MCF 10A (cell line): Measurements from ENCODE around the gene OR52E2. TPM values are rescaled to one million over a fixed set of nuclear protein-coding genes. Genes with fewer than 3 reads are reported as not detected.

ENCODE experiments used
- Bru-seq: library from RNA; stranded (reverse); fragments of 400-500 nt; gene quantifications from one replicate; lab custom pipeline; 2021; lab: Mats Ljungman, UMichigan
- BruChase-seq, 2 experiments: library from RNA; stranded (reverse); fragments of 400-500 nt; gene quantifications; one replicate each; lab custom pipeline; 2021; lab: Mats Ljungman, UMichigan
- BruUV-seq: library from RNA; stranded (reverse); fragments of 400-500 nt; replicated peaks from 2 replicates; lab custom pipeline; 2021; lab: Mats Ljungman, UMichigan
- CTCF ChIA-PET: fragments of 300-600 bp; sonication (Branson Sonifier 250); formaldehyde crosslinking; extraction: SDS; loops from one replicate; lab custom pipeline; 2021; ENCODE audit warnings: antibody characterized with exemption, inconsistent platforms; lab: Yijun Ruan, JAX
- POLR2A ChIA-PET: fragments of 300-600, 350-650 bp; sonication (Branson Sonifier 250); formaldehyde crosslinking; extraction: SDS; loops from one replicate; lab custom pipeline; 2020; ENCODE audit warnings: antibody characterized with exemption, inconsistent platforms; lab: Yijun Ruan, JAX
- DNase-seq: peaks from one replicate; pipeline ENCODE4 v3.0.0-alpha.2; 2018; ENCODE audit not compliant: unreplicated experiment
- H3K27ac Mint-ChIP-seq: one replicate; pipeline ENCODE4 v1.8.0; 2022; ENCODE audit warnings: mild to moderate bottlenecking, low read depth, mixed read lengths; ENCODE audit not compliant: unreplicated experiment
- H3K27me3 Mint-ChIP-seq: one replicate; pipeline ENCODE4 v1.8.0; 2022; ENCODE audit warnings: mixed read lengths; ENCODE audit not compliant: insufficient read depth, unreplicated experiment
- H3K36me3 Mint-ChIP-seq: one replicate; pipeline ENCODE4 v1.8.0; 2022; ENCODE audit warnings: mild to moderate bottlenecking, moderate library complexity, mixed read lengths; ENCODE audit not compliant: insufficient read depth, unreplicated experiment
- H3K4me1 Mint-ChIP-seq: one replicate; pipeline ENCODE4 v1.8.0; 2022; ENCODE audit warnings: mixed read lengths; ENCODE audit not compliant: insufficient read depth, unreplicated experiment
- H3K4me3 Mint-ChIP-seq: one replicate; pipeline ENCODE4 v1.8.0; 2022; ENCODE audit warnings: mild to moderate bottlenecking, moderate library complexity, mixed read lengths; ENCODE audit not compliant: unreplicated experiment
- H3K9me3 Mint-ChIP-seq: one replicate; pipeline ENCODE4 v1.8.0; 2022; ENCODE audit warnings: mixed read lengths; ENCODE audit not compliant: unreplicated experiment
- intact Hi-C: fragments of 100-400 bp; cut with micrococcal nuclease; formaldehyde crosslinking; loops from 2 replicates; pipeline ENCODE4 v1.14.1; 2022
- long read RNA-seq: library from polyadenylated mRNA; stranded (forward); transcript quantifications from one replicate; pipeline ENCODE4 v2.0.0, GENCODE V29; 2022
- total RNA-seq: library from RNA; stranded (reverse); gene quantifications from 2 replicates; pipeline ENCODE4 v1.2.3, GENCODE V29; 2022
- TF ChIP-seq, protein P1 (sequence below): fragments of 200-600 bp; IDR thresholded peaks from one replicate; pipeline ENCODE4 v1.8.0; 2022; ENCODE audit warnings: antibody characterized with exemption, mild to moderate bottlenecking; ENCODE audit not compliant: unreplicated experiment

The OR52E2 gene
- total RNA-seq (not detected in 2 replicates), Bru-seq, nascent RNA (not detected), BruChase-seq, experiment 1, labeled RNA remaining after a 6-hour chase (not detected), BruChase-seq, experiment 2, labeled RNA remaining after a 2-hour chase (not detected)
- long read RNA-seq, result 0 reads

DNA sequence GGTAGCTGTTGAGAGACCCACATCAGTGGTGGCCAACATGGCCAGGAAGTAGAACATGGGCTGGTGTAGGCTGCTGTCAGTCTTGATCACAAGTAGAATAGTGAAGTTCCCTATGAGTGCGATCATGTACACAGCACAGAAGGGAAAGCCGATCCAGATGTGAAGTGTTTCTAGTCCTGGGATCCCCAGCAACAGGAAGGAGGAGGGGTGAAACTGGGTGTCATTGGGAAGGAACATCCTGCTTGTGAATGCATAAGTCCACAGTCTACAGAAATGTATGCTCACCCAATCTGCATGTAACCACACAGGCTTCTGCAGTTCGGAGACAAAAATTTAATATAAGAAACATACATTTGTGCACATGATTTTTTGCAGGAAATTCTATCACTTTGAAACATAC, at the start of gene OR52E2:
Gene OR52E2, minus strand, starts transcription at position 237 of the 400 bp plus-strand sequence. Its CDS starts 0 bp downstream, at position 237.
- BruUV-seq, result no TSS peak
- TF ChIP-seq, protein P1, sequence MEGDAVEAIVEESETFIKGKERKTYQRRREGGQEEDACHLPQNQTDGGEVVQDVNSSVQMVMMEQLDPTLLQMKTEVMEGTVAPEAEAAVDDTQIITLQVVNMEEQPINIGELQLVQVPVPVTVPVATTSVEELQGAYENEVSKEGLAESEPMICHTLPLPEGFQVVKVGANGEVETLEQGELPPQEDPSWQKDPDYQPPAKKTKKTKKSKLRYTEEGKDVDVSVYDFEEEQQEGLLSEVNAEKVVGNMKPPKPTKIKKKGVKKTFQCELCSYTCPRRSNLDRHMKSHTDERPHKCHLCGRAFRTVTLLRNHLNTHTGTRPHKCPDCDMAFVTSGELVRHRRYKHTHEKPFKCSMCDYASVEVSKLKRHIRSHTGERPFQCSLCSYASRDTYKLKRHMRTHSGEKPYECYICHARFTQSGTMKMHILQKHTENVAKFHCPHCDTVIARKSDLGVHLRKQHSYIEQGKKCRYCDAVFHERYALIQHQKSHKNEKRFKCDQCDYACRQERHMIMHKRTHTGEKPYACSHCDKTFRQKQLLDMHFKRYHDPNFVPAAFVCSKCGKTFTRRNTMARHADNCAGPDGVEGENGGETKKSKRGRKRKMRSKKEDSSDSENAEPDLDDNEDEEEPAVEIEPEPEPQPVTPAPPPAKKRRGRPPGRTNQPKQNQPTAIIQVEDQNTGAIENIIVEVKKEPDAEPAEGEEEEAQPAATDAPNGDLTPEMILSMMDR, result no peak
- Mint-ChIP-seq H3K4me1 (no peaks in the 10 kb centered on the region), H3K4me3 (no peak within 1 kb of the TSS), H3K9me3 (no peaks in the 10 kb centered on the region), H3K36me3 (no peaks in the 10 kb centered on the region), H3K27me3 (peaks cover 61% of the 10 kb centered on the region), H3K27ac (no peak within 1 kb of the TSS)
- ChIA-PET POLR2A (no interaction called here), CTCF (no interaction called here)
- no peak for DNase-seq
- intact Hi-C loops, result no loop called here

DNA sequence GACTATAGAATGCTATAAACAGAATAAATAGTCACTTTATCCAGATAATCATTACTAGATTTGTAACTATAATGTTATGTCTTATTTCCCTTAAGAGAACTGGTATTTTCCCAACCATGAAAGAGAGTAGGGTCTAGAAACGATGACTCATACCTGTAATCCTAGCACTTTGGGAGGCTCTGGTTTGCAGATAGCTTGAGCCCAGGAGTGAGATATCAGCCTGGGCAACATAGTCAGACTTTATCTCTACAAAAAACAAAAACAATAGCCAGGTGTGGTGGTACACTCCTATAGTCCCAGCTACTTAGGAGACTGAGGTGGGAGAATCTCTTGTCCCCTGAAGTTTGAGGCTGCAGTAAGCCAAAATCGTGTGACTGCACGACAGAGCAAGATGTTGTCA, 47.9 kb upstream of the OR52E2 start:
- no TSS peak for BruUV-seq
- Mint-ChIP-seq H3K27ac (no peak overlapping the region), H3K36me3 (no peaks in the 10 kb centered on the region), H3K4me1 (no peaks in the 10 kb centered on the region), H3K27me3 (peaks cover 44% of the 10 kb centered on the region), H3K4me3 (no peak overlapping the region), H3K9me3 (no peaks in the 10 kb centered on the region)
- no peak for DNase-seq
- CTCF ChIA-PET, result no interaction called here
- intact Hi-C loops, result no loop called here
- TF ChIP-seq, protein P1, result no peak
- POLR2A ChIA-PET, result no interaction called here

DNA sequence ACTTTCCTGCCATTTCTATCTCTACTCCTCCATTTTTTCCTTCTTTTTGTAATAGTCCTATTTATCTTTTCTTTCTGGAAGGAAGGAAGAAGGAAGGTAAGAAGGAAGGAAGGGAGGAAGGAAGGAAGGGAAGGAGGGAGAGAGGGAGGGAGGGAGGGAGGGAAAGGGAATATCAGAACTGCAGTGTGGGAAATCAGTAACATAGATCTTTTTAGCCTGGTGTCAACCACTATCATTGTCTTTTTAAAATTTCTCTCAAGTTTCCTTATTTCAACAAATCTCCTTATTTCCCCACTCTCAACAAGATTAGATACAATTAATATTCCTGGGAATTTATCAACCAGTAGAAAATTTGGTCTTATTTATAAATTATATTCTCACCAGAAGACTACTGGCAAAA, 43.6 kb upstream of the OR52E2 start:
- Mint-ChIP-seq H3K36me3 (no peaks in the 10 kb centered on the region), H3K27me3 (peaks cover 68% of the 10 kb centered on the region), H3K4me3 (no peak overlapping the region), H3K4me1 (no peaks in the 10 kb centered on the region), H3K9me3 (no peaks in the 10 kb centered on the region), H3K27ac (no peak overlapping the region)
- no peak for DNase-seq
- intact Hi-C loops, result no loop called here
- ChIA-PET POLR2A (no interaction called here), CTCF (interaction anchor here (0.5 to 1.0 kb wide), 2 partner anchors 17 to 22 kb away, joined by 3 to 6 read pairs; no protein-coding TSS in a partner anchor)
- BruUV-seq, result no TSS peak
- TF ChIP-seq, protein P1, result no peak

DNA sequence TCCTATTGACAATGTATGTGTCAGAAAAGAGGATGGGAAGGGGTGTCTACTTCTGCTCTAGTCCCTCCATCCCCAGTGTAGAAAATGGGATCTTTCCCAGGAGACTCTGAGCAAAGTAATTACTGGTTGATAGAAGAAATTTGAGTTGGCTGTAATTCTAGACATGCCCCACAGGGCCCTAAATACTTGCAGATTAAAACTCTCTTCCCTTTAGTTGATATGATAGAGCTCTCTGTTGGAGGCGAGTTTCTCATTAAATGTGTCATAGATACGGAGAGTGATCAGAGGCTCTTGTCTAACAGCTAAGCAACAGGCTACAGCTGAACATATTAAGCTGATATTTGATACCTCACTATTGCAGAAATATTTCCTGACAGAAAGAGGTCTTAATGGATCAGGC, 42.8 kb upstream of the OR52E2 start:
- no peak overlapping the region for H3K27ac Mint-ChIP-seq
- no peak for DNase-seq
- ChIA-PET CTCF (no interaction called here), POLR2A (no interaction called here)
- intact Hi-C loops, result no loop called here
- no peaks in the 10 kb centered on the region for H3K4me1 Mint-ChIP-seq
- peaks cover 76% of the 10 kb centered on the region for H3K27me3 Mint-ChIP-seq
- no TSS peak for BruUV-seq
- TF ChIP-seq, protein P1, result no peak
- no peak overlapping the region for H3K4me3 Mint-ChIP-seq
- H3K9me3 Mint-ChIP-seq, result no peaks in the 10 kb centered on the region
- H3K36me3 Mint-ChIP-seq, result no peaks in the 10 kb centered on the region
